Skeletal muscle tissue (tissue), 4 donors: ENCODE measurements around the gene FADS3. TPM values are rescaled to one million over a fixed set of nuclear protein-coding genes. Genes with fewer than 3 reads are reported as not detected.

Experiments used
- H3K27ac ChIP-seq: one replicate; pipeline ENCODE4 v1.7.0; 2013; ENCODE audit warnings: mild to moderate bottlenecking, low read depth, low read length, inconsistent platforms
- H3K27me3 ChIP-seq, 3 donors: one replicate each; pipeline ENCODE4 v1.7.0; 2013; ENCODE audit warnings: low read length in 3 of 3; ENCODE audit not compliant: control insufficient read depth in 3 of 3, insufficient read depth in 3 of 3
- H3K36me3 ChIP-seq, 3 donors: one replicate each; pipeline ENCODE4 v1.7.0; 2013; ENCODE audit warnings: low read length in 3 of 3; ENCODE audit not compliant: control insufficient read depth in 3 of 3, insufficient read depth in 3 of 3
- H3K4me1 ChIP-seq, 3 donors: one replicate each; pipeline ENCODE4 v1.7.0; 2013; ENCODE audit warnings: low read length in 3 of 3, mild to moderate bottlenecking in 3 of 3; ENCODE audit not compliant: control insufficient read depth in 3 of 3, insufficient read depth in 3 of 3
- H3K4me3 ChIP-seq, 3 donors: one replicate each; pipeline ENCODE4 v1.7.0; 2013; ENCODE audit warnings: low read length in 3 of 3
- H3K9ac ChIP-seq, 3 donors: one replicate each; pipeline ENCODE4 v1.7.0; 2013; ENCODE audit warnings: low read length in 3 of 3, mild to moderate bottlenecking in 3 of 3, moderate library complexity in 2 of 3, low read depth in 1 of 3
- H3K9me3 ChIP-seq, 3 donors: one replicate each; pipeline ENCODE4 v1.7.0; 2013; ENCODE audit warnings: low read length in 3 of 3; ENCODE audit not compliant: control insufficient read depth in 3 of 3
- total RNA-seq: library from RNA; depleted of rRNA; stranded (reverse); fragments of >200 nt; gene quantifications from one replicate; pipeline ENCODE4 v1.2.3, GENCODE V29; 2014
- donor health status: Osteomylitis.

The FADS3 gene
- total RNA-seq, 1 donor from 2014 or later, result 43.3 TPM

DNA sequence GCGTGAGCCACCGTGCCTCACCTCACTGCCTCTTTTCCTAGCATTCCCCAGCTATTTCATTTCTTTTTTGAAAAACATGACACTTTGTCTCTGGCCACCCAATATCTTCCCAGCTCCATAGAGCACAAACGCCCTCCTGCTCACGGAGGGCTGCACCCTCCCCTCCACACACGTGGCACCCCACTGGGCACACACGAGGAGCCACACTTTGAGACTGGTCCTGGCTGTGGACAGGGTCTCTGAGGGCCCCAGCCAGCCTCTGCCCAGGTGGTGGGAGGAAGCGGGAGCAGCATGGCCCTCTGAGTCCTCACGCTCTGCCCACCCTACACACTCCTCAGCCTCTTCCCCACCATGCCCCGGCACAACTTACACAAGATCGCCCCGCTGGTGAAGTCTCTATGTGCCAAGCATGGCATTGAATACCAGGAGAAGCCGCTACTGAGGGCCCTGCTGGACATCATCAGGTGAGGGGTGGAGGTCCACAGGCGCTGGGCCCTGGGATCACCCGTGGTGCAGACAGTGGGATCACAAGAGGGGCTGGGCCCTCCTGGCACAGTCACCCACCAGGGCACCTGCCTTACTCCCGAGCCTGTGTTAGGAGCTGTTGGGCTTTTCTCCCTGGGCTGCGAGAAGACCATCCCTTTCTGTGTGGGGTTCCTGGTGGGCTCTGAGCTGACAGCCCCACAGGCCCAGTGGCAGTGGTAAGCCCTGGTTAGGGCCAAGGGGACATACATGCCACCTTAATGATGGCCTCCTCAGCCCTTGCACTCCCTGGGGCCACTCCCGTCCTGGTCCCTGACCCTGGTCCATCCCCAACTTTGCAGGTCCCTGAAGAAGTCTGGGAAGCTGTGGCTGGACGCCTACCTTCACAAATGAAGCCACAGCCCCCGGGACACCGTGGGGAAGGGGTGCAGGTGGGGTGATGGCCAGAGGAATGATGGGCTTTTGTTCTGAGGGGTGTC is 26.2 kb downstream of the FADS3 start:
- Histone ChIP-seq H3K9me3 (no peaks in the 10 kb centered on the region), H3K4me3 (no peak overlapping the region), H3K27me3 (no peaks in the 10 kb centered on the region), H3K36me3 (peaks cover 0 to 7% (median 0%) of the 10 kb centered on the region in 3 donors), H3K27ac (no peak overlapping the region), H3K9ac (no peak overlapping the region), H3K4me1 (peaks cover 9 to 14% (median 10%) of the 10 kb centered on the region in 3 donors)

DNA sequence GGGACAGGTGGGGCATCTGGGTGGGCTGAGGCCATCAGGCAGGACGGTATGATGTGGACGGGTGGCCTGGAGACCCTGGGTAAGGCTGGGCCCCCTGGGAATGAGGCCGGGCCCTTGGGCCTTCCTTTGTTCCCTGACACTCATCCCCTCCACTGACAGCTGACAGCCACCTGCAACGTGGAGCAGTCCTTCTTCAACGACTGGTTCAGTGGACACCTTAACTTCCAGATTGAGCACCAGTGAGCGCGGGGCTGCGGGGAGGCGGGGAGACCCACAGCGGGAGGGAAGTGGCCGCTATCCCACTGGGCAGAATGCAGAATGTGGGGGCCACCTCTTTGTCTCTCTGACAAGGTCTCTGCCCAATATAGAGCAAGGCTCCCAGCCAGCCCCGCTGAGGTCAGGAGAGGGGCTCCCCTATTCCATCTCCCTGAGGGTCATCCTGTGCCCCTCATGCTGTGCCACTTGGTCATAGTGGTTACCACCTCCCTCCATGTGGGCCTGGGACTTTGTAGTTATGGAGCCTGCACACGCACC is 27.7 kb downstream of the FADS3 start:
- Histone ChIP-seq H3K36me3 (peaks cover 0 to 7% (median 0%) of the 10 kb centered on the region in 3 donors), H3K27ac (no peak overlapping the region), H3K4me3 (no peak overlapping the region), H3K27me3 (no peaks in the 10 kb centered on the region), H3K4me1 (peaks cover 6 to 10% (median 9%) of the 10 kb centered on the region in 3 donors), H3K9ac (no peak overlapping the region), H3K9me3 (no peaks in the 10 kb centered on the region)

DNA sequence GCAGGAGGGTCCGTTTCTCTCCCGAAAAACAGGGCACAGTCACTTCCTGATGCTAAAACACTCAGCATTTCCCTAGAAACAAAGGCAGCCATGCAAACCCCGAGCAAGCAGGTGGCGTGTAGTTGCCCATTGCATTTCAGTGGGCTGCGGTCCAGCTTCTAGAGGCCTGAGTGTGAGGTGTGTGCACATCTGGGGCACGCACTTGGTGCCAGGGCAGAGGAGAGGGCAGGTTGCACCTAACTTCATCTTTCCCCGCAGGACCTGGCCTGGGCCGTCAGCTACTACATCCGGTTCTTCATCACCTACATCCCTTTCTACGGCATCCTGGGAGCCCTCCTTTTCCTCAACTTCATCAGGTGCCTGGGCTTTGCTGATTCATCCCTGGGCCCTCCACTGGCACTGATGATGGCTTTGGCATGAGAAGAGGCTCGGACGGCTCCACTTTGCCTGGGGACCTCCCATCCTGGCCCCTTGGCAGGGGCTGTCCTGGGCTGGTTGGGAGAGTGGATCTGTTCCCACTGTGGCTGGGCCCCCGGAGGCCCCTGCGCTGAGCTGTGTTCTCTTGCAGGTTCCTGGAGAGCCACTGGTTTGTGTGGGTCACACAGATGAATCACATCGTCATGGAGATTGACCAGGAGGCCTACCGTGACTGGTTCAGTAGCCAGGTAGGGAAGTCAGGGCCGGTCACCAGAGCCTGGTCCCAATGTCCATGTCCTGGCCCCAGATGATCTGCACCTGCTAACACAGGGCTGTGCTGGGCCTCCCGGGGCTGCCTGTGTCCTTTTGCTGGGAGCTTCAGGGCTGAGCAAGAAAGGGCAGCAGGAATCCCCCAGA is 28.4 kb downstream of the FADS3 start:
- Histone ChIP-seq H3K9me3 (no peaks in the 10 kb centered on the region), H3K27me3 (no peaks in the 10 kb centered on the region), H3K4me3 (no peak overlapping the region), H3K27ac (no peak overlapping the region), H3K36me3 (peaks cover 0 to 7% (median 0%) of the 10 kb centered on the region in 3 donors), H3K9ac (no peak overlapping the region), H3K4me1 (peaks cover 6 to 10% (median 9%) of the 10 kb centered on the region in 3 donors)

DNA sequence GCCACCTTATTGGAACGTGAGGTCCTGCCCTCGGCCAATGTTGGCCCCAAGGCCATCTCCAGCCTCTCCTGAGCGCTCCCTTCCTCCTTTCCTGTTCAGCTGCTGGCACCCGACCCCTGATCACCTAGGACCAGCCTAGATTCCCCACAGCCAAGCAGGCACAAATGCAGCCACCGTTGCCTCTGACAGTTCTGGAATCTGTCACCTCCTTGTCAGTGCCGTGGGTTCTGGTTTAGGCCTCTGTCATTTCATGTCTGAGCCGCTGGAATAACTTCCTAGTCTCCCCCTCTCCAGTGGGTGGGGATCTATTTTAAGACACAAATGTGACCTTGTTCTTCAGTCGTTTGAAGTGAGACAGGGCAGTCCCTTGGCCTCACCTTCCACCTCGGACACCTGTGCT is 29.7 kb downstream of the FADS3 start:
- no peaks in the 10 kb centered on the region for H3K9me3 ChIP-seq
- no peak overlapping the region for H3K4me3 ChIP-seq
- H3K27me3 ChIP-seq, result no peaks in the 10 kb centered on the region
- peaks cover 0 to 7% (median 0%) of the 10 kb centered on the region in 3 donors for H3K36me3 ChIP-seq
- peaks cover 6 to 10% (median 9%) of the 10 kb centered on the region in 3 donors for H3K4me1 ChIP-seq
- peak overlapping the region in 1 of 3 donors; percentile 40 for H3K9ac ChIP-seq
- no peak overlapping the region for H3K27ac ChIP-seq

DNA sequence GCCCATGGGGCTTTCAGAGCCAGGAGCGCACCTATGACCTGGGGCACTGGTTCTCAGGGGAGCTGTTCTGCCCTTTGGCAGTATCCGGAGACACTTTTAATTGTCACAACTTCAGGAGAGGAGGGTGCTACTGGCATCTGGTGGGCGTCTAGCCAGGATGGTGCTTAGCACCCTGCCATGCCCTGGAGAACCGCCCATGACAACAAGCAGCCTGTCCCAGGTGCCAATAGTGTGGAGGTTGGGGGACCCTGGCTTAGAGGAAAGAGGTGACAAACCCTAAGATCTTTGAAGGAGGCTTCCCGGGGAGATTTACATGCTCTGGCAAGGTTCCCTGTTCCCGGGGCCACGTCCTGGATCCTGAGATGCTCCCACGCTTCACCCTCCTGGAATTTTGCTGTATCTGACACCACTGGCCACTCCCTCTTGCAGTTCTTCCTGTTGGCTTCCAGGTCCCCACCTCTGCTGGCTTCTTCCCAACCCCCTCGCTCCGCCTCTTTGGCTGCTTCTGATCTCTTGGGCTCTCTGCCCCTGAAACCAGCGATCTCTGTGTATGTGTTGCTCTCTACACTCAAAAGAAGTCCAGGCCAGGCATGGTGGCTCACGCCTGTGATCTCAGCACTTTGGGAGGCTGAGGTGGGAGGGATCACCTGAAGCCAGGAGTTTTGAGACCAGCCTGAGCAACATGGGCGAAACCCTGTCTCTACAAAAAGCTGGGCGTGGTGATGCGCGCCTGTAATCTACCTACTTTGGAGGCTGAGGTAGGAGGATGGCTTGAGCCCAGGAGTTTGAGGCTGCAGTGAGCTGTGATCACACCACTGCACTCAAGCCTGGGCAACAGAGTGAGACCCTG is 31.1 kb downstream of the FADS3 start:
- H3K4me1 ChIP-seq, result peaks cover 12 to 17% (median 14%) of the 10 kb centered on the region in 3 donors
- H3K9me3 ChIP-seq, result no peaks in the 10 kb centered on the region
- no peaks in the 10 kb centered on the region for H3K27me3 ChIP-seq
- H3K36me3 ChIP-seq, result peaks cover 0 to 7% (median 0%) of the 10 kb centered on the region in 3 donors
- no peak overlapping the region for H3K4me3 ChIP-seq
- H3K27ac ChIP-seq, result no peak overlapping the region
- H3K9ac ChIP-seq, result no peak overlapping the region

DNA sequence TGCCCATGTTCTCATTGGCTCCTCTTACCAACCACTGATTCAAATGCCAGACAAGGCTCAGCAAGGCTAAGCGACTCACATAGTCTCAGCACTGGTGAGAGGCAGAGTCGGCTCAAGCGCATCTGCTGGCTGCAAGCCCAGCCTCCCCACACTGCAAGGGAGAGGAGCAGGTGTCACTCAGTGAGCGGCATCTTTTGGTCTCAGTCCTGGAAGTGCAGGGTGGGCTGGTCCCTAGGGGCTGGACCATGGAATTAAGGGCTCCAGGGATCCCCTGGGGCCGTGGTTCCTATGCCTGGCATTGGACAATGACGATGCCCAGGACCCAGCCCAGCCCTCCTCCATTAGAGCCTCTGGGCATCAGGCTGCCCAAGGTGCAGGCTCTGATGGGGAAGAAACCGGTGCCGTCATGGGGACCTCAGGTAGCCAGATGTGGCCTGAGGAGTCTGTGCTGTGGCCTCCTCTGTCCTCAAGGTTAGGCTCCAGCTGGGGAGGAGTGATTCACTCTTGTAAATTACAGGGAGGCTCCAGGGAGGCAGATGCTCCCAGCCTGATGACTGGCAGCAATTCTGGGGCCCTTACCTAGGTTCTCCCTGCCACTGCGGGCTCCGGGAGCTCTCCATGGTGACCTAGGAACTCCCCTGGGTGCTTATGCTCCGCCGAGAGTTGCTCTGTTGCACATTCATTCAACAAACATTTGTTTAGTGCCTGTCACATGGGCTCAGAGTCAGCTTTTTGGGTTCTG is 35.2 kb downstream of the FADS3 start:
- no peak overlapping the region for H3K9ac ChIP-seq
- no peaks in the 10 kb centered on the region for H3K9me3 ChIP-seq
- peak overlapping the region; percentile 28 for H3K27ac ChIP-seq
- H3K27me3 ChIP-seq, result peaks cover 0 to 6% (median 3%) of the 10 kb centered on the region in 3 donors
- no peak overlapping the region for H3K4me3 ChIP-seq
- H3K4me1 ChIP-seq, result peaks cover 10 to 21% (median 12%) of the 10 kb centered on the region in 3 donors
- H3K36me3 ChIP-seq, result peaks cover 0 to 2% (median 0%) of the 10 kb centered on the region in 3 donors

DNA sequence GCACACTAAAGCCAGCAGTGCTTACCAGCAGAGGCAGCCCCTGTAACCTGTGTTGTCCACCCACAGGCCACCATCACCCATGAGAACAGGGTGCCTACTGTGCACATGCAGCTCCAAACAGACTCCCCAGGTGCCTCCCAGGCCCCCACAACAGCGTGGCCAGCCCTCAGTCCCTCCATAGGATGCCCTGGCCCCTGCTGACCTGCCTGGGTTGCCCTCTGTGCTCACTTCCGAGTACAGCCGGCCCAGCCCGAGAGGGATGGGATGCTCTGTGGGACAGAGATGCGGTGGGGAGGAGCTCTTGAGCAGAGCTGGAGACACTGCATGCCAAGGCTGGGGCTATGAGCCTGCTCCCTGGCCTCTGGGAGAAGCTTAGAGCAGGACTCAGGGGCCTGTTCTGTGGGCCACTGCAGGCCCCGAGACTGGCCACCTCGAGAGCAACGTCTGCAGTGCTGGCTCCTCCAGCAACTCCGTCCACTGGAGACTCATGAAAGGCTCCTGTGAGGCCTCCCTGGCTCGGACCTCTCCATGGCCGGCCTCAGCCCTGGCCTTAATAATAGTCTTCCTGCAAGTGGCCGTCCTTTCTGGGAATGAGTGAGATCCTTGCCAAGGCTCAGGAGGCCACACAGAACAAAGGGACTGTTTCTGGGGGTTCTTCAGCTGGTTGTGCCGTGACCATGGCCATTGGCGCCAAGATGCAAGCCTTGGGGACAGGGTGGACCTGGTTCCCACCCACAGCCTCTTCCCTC is 36.2 kb downstream of the FADS3 start:
- Histone ChIP-seq H3K4me1 (peaks cover 12 to 22% (median 13%) of the 10 kb centered on the region in 3 donors), H3K4me3 (no peak overlapping the region), H3K27ac (peak overlapping the region; percentile 28), H3K36me3 (peaks cover 0 to 2% (median 0%) of the 10 kb centered on the region in 3 donors), H3K27me3 (peaks cover 0 to 11% (median 3%) of the 10 kb centered on the region in 3 donors), H3K9ac (peak overlapping the region in 1 of 3 donors; percentile 3), H3K9me3 (no peaks in the 10 kb centered on the region)

DNA sequence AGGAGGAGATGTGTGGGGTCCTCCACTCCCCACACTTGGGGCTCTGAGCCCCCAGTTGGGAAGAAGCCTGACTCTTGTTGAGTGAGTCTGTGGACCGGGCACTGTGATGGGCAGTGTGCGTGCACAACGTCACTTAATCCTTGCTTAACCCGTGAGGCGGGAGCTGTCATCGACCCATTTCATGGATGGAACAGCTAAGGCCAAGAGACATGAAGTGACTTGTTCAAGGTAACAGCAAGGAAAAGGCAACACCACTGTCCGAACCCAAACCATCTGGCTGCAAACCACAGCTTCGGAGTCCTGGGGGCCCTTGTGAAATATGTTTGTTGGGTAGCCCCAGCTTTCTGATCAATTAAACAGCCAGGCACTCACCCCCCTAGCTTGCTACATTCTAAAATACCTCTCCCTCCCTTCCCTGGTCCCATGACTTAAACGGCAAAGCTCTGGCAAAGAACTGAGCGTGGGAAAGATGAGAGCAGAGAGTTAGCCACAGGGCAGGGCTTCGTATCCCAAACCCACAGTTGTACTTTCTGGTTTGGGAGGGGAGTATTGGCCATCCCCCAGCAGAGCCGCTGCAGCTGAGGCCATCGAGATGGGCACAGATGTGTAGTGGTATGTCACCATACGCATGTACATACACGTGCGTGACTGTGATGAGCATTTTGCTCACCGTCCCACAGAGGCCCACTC is 37.0 kb downstream of the FADS3 start:
- no peak overlapping the region for H3K27ac ChIP-seq
- H3K9ac ChIP-seq, result peak overlapping the region in 1 of 3 donors; percentile 3
- no peaks in the 10 kb centered on the region for H3K9me3 ChIP-seq
- peaks cover 0 to 2% (median 0%) of the 10 kb centered on the region in 3 donors for H3K36me3 ChIP-seq
- no peak overlapping the region for H3K4me3 ChIP-seq
- H3K4me1 ChIP-seq, result peaks cover 11 to 19% (median 12%) of the 10 kb centered on the region in 3 donors
- peaks cover 0 to 11% (median 3%) of the 10 kb centered on the region in 3 donors for H3K27me3 ChIP-seq
